Neural crest cell (in vitro differentiated cells): Measurements from ENCODE around the gene CYP4V2. TPM values are rescaled to one million over a fixed set of nuclear protein-coding genes. Genes with fewer than 3 reads are reported as not detected.

Experiments used
- DNase-seq: peaks from one replicate; pipeline ENCODE4 v3.0.0; 2021; ENCODE audit warnings: low read depth, mixed read lengths, low spot score
- H3K27ac Mint-ChIP-seq: one replicate; pipeline ENCODE4 v1.8.0; 2021; ENCODE audit warnings: mild to moderate bottlenecking, mixed read lengths; ENCODE audit not compliant: unreplicated experiment
- H3K27me3 Mint-ChIP-seq: 2 replicates; pipeline ENCODE4 v1.8.0; 2021; ENCODE audit warnings: low read depth, mild to moderate bottlenecking, mixed read lengths
- H3K36me3 Mint-ChIP-seq: 2 replicates; pipeline ENCODE4 v1.8.0; 2021; ENCODE audit warnings: low read depth, mild to moderate bottlenecking, mixed read lengths
- H3K4me1 Mint-ChIP-seq: 2 replicates; pipeline ENCODE4 v1.8.0; 2021; ENCODE audit warnings: mixed read lengths
- H3K4me3 Mint-ChIP-seq: one replicate; pipeline ENCODE4 v1.8.0; 2021; ENCODE audit warnings: mild to moderate bottlenecking, mixed read lengths
- H3K9me3 Mint-ChIP-seq: 2 replicates; pipeline ENCODE4 v1.8.0; 2021; ENCODE audit warnings: mixed read lengths
- CTCF ChIP-seq: fragments of 200-600 bp; sonication (generic); conservative IDR thresholded peaks from 2 replicates; pipeline ENCODE4 v1.5.0; 2021; ENCODE audit warnings: antibody characterized with exemption, mild to moderate bottlenecking
- total RNA-seq: library from RNA; stranded (reverse); gene quantifications from 2 replicates; pipeline ENCODE4 v1.2.1, GENCODE V29; 2021

CYP4V2 gene
- total RNA-seq, 1 donor from 2014 or later = 6.4 TPM

- no peak for DNase-seq
- Mint-ChIP-seq H3K27ac (no peak overlapping the region), H3K27me3 (no peaks in the 10 kb centered on the region), H3K4me1 (peaks cover 35% of the 10 kb centered on the region), H3K4me3 (peak overlapping the region; percentile 91), H3K36me3 (peaks cover 5% of the 10 kb centered on the region), H3K9me3 (no peaks in the 10 kb centered on the region)
- no peak for TF ChIP-seq CTCF
Observed at GRCh38 chr4:186189656-186190055, 1.7 kb upstream of the CYP4V2 start.

- no peaks in the 10 kb centered on the region for H3K9me3 Mint-ChIP-seq
- H3K4me1 Mint-ChIP-seq = peaks cover 35% of the 10 kb centered on the region
- DNase-seq = no peak
- TF ChIP-seq CTCF = no peak
- peaks cover 4% of the 10 kb centered on the region for H3K36me3 Mint-ChIP-seq
- peak overlapping the region; percentile 91 for H3K4me3 Mint-ChIP-seq
- no peaks in the 10 kb centered on the region for H3K27me3 Mint-ChIP-seq
- peak overlapping the region; percentile 62 for H3K27ac Mint-ChIP-seq
Observed at GRCh38 chr4:186190581-186191199, 677 bp upstream of the CYP4V2 start.

GRCh38 chr4:186192066-186192612 lies 772 bp downstream of the CYP4V2 start:
- no peak for DNase-seq
- H3K36me3 Mint-ChIP-seq = peaks cover 13% of the 10 kb centered on the region
- no peak for TF ChIP-seq CTCF
- no peaks in the 10 kb centered on the region for H3K9me3 Mint-ChIP-seq
- peaks cover 35% of the 10 kb centered on the region for H3K4me1 Mint-ChIP-seq
- H3K27ac Mint-ChIP-seq = peak overlapping the region; percentile 92
- no peaks in the 10 kb centered on the region for H3K27me3 Mint-ChIP-seq
- H3K4me3 Mint-ChIP-seq = peak overlapping the region; percentile 100

- TF ChIP-seq CTCF = no peak
- peak overlapping the region; percentile 100 for H3K4me3 Mint-ChIP-seq
- H3K27ac Mint-ChIP-seq = no peak overlapping the region
- peaks cover 14% of the 10 kb centered on the region for H3K36me3 Mint-ChIP-seq
- H3K4me1 Mint-ChIP-seq = peaks cover 35% of the 10 kb centered on the region
- H3K9me3 Mint-ChIP-seq = no peaks in the 10 kb centered on the region
- H3K27me3 Mint-ChIP-seq = no peaks in the 10 kb centered on the region
- no peak for DNase-seq
Observed at GRCh38 chr4:186193851-186194250, 2.5 kb downstream of the CYP4V2 start.

- TF ChIP-seq CTCF = no peak
- H3K4me3 Mint-ChIP-seq = peak overlapping the region; percentile 13
- no peak overlapping the region for H3K27ac Mint-ChIP-seq
- H3K36me3 Mint-ChIP-seq = peaks cover 14% of the 10 kb centered on the region
- H3K27me3 Mint-ChIP-seq = no peaks in the 10 kb centered on the region
- no peaks in the 10 kb centered on the region for H3K9me3 Mint-ChIP-seq
- no peak for DNase-seq
- peaks cover 24% of the 10 kb centered on the region for H3K4me1 Mint-ChIP-seq
Observed at GRCh38 chr4:186196063-186196462, 4.7 kb downstream of the CYP4V2 start.
